GM19035 (cell line): ENCODE measurements around the gene PPP1R12A.
A peak's percentile ranks its signal among the peaks of the same experiment; 100 is the strongest.
"Not testable (repeated sequence)": the region's sequence is repeated elsewhere in the genome, so short reads cannot be mapped to it uniquely, and the experiment has no call there.

Experiments
- ATAC-seq: cut with Tn5 transposase; IDR thresholded peaks from one replicate; pipeline ENCODE4 v1.9.1; 2021; ENCODE audit not compliant: unreplicated experiment

The PPP1R12A gene

GRCh38 chr12:79935021-79935623 is at the start of gene PPP1R12A:
Gene PPP1R12A (minus strand): TSS chr12:79935097. CDS start chr12:79934931, 166 bp downstream.
- peak; percentile 84 for ATAC-seq

- ATAC-seq, result no peak
Measured at GRCh38 chr12:79983986-79984620, 49.2 kb upstream of the PPP1R12A start.

- ATAC-seq, result no peak
Measured at GRCh38 chr12:79983492-79983891, 48.6 kb upstream of the PPP1R12A start.

GRCh38 chr12:79982086-79983062 is 47.5 kb upstream of the PPP1R12A start:
- no peak for ATAC-seq

GRCh38 chr12:79978692-79979091 is 43.8 kb upstream of the PPP1R12A start:
- ATAC-seq, result no peak

GRCh38 chr12:79977856-79978460 is 43.1 kb upstream of the PPP1R12A start:
- not testable (repeated sequence) for ATAC-seq

- ATAC-seq, result no peak
Measured at GRCh38 chr12:79975143-79975542, 40.2 kb upstream of the PPP1R12A start.

- no peak for ATAC-seq
Measured at GRCh38 chr12:79973801-79974200, 38.9 kb upstream of the PPP1R12A start.

GRCh38 chr12:79964100-79964627 is 29.3 kb upstream of the PPP1R12A start:
- ATAC-seq, result no peak

- ATAC-seq, result no peak
Measured at GRCh38 chr12:79961411-79961810, 26.5 kb upstream of the PPP1R12A start.

GRCh38 chr12:79959484-79959883 is 24.6 kb upstream of the PPP1R12A start:
- ATAC-seq, result no peak

- no peak for ATAC-seq
Measured at GRCh38 chr12:79956896-79957295, 22.0 kb upstream of the PPP1R12A start.

- no peak for ATAC-seq
Measured at GRCh38 chr12:79955561-79955960, 20.7 kb upstream of the PPP1R12A start.

GRCh38 chr12:79954037-79954610 is 19.2 kb upstream of the PPP1R12A start:
- no peak for ATAC-seq

- no peak for ATAC-seq
Measured at GRCh38 chr12:79949098-79949497, 14.2 kb upstream of the PPP1R12A start.

- ATAC-seq, result no peak
Measured at GRCh38 chr12:79945433-79945832, 10.5 kb upstream of the PPP1R12A start.

- ATAC-seq, result no peak
Measured at GRCh38 chr12:79944565-79944964, 9.7 kb upstream of the PPP1R12A start.

- not testable (repeated sequence) for ATAC-seq
Measured at GRCh38 chr12:79942846-79943245, 7.9 kb upstream of the PPP1R12A start.

GRCh38 chr12:79939728-79940310 is 4.9 kb upstream of the PPP1R12A start:
- ATAC-seq, result no peak

GRCh38 chr12:79938843-79939242 is 3.9 kb upstream of the PPP1R12A start:
- ATAC-seq, result no peak
